ENCODE results near the gene EPN2.
"Not testable (repeated sequence)": the region's sequence is repeated elsewhere in the genome, so short reads cannot be mapped to it uniquely, and the experiment has no call there.

EPN2 gene

DNA sequence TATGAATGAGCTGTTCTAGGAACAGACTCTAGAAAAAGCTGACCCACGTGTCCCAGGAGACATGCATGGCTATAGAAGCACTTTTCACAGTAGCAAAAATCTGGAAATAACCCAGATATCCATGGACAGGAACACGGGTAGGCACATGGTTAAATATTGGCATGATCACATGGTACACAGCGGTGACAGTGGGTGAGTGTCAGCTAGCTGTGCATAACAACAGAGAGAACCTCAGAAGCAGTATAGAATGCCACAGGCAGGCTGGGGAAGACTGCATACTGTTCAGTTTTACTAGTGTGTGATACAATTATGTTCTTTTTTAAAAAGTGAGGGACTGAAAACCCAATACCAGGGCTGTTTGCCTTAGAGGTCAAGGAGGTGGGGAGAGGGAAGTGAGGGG is 31.4 kb downstream of the EPN2 start:
- no peak for DNase-seq (ENCODE audit: low read depth)

DNA sequence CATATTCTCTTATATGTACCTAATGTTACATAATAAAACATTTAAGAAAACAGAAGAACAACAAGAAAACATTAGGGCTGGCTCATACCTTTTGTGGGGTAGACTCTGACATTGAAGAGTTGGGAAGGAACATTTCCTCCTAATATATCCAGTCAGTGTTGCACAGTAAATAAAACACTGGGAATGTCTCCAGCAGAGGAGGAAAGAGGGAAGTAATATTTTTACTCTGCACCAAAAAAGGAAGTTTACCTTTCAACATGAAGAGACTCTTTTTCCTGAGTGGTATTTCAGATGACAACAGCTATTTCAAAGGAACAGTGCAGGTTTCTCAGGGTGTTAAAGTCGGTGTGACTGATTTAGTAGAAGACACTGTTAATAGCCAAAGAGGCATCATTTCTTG is 31.9 kb downstream of the EPN2 start:
- DNase-seq (ENCODE audit: low read depth) = no peak

DNA sequence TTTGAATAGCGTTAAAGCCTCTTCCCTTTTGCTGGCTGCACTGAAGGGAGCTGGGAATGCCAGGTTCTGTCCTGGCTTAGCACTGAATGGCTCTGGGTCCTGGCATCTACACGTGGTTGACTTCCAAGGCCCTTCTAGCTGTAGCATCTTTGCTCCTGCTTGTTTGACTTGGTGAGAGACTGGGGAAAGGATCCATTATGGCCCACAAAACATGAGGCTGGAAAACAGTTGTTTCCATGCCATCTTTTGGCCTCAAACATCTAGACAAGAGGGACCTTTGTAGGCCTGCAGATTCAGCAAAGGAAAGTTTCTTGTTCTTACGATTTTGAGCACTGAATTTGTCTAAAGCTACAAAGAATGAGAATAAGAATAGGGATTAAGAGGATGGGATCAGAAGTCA is 32.5 kb downstream of the EPN2 start:
- no peak for DNase-seq (ENCODE audit: low read depth)

DNA sequence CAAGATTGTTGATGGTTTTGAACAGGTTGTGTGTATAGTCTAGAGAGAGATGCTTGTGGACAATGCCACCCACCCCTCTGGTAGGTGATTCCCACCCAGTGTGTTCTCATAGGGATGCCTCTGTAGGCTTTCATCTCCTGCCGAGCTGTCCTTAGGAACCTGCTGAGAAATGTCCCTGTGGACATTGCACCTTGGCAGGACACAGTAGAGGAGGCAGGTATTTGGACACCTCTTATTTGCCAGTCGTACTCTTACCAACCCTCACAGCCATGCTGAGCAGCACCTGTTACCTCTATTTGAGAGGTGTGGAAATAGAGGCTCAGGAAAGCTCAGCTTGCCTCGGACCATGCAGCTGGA is 33.2 kb downstream of the EPN2 start:
- DNase-seq (ENCODE audit: low read depth) = no peak

DNA sequence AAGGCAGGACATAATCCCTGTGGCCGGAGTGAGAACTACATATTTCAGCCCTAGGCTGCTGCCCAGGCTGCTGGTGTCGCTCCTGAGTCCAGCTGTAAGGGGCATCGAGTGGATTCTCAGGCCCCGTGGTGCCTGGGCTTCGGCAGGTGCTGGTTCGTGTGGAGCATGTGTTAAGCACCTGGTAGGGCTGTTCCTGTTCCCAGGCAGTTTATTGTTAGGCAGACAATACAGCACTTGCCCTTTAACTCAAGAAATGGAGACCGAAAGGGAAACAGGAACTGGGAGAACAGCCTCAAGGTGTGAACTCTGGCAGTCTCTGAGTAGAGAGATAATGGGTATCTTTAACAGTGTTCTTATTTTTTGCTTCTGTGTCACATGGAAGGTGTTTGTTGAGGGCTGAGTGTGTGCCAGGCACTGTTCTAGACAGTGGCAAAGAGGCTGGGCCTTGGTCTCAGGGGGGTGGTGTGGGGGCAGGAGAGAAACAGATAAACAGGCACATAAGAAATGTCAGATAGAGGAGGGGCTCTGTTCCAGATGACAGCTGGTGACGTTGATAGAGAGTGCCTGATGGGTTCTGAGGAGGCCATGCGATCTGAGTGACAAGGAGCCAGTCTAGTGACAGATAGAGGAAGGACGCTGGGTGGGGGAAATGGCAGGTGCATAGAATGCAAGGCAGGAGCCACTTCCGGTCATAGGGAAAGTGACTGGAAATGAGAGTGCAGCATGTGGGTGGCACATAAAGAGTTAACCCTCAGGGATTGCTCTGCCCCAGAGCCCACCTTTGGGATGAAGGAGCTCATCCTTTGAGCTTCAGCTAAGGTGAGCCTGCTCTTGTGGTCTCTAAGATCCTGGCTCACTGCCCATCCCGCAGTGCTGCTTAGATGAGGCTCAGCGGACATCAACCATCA is 33.8 kb downstream of the EPN2 start:
- DNase-seq (ENCODE audit: low read depth) = no peak

DNA sequence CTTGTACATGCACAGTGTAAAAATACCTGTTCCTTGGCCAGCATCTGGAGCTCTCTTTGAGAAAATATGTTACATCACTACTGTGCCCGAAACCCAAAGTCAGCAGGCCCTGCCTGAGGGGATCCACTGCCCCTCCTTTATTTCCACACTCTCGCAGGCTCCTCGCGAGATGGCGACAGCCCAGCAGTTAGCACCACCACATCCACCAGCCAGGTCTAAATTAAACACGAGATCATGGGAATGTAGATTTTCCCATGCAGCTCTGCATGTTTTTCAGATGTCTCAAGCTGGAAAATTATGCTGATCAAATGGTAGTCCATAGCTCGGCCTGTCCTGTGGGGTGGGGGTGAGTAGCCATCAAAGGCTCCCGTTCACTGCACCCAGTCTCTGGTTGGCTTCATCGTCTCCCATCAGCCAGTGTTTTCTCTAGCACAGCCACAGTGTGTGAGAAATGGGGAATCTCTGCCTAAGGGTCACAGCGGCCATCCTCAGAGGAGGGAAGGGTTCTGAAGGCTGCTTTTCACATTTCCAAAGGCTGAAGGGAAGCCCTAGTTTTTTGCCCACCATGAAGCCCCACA is 34.7 kb downstream of the EPN2 start:
- no peak for DNase-seq (ENCODE audit: low read depth)

DNA sequence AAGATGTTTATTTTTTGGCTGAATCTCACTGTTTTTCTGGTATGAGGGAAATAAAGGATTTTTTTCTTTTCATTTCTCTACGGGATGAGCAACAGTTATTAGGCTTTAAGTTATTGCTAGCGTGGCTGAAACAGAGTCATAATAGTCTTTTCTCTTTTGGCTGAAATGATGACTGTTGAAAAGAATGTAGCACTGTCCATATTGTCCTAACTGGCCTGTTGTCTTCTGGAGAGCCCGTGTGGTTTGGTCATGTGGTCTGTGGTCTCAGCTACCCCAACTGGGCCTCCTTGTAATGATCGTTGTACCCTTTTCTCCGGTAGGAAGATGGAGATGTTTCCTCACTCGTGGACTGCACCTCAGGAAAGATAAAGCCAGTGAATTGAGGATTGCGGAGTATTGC is 36.6 kb downstream of the EPN2 start:
- DNase-seq (ENCODE audit: low read depth) = no peak

DNA sequence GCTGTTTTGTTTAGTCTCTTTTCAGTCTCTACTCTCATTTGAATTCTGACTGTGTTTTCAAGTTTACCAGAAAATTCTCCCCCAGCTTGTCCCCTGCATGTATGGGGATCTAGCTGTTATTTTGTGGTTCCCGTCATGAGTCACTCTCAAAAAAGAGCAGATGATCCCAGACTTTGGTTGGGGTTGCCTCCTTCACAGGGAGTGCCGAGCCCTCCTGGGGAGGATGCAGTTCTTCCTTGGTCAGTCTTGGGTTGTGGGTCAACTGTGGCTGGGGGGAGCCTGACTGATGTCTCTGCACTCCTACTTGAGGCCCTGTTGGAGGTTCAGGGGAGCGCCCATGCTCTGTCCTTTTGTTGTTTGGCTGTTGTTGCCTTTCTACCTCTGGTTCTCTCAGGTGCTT is 37.7 kb downstream of the EPN2 start:
- DNase-seq (ENCODE audit: low read depth) = no peak

DNA sequence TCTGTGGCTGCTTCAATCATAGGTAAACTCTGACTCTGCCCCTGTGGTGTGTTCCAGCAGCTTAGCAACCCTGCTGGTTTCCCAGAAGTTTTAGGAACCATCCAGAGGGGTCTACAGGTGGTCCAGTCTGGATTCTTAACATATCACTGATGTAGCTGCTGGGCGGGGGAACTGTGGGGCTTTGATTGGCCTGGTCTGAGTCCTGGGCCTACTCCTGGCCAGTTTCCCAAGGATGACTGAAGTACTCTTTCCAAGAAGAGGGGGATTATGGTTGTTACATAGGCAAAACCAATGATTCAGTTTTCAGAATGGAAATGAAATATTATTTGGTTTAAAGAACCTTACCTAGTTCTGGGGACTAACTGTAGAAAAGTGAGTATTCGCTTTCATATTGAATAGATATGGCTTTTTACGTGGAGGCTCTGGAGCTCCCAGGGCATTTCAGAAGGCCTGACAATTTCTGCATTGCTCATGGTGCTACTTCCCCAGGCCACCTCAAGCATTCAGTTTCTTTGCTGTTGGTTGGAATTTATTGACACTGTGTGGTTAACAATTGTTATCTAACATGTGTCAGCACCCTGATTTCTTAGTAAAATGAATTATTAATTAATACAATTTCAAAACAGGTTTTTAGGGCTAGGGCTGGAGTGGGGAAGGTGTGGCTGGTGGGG is 38.4 kb downstream of the EPN2 start:
- no peak for DNase-seq (ENCODE audit: low read depth)

DNA sequence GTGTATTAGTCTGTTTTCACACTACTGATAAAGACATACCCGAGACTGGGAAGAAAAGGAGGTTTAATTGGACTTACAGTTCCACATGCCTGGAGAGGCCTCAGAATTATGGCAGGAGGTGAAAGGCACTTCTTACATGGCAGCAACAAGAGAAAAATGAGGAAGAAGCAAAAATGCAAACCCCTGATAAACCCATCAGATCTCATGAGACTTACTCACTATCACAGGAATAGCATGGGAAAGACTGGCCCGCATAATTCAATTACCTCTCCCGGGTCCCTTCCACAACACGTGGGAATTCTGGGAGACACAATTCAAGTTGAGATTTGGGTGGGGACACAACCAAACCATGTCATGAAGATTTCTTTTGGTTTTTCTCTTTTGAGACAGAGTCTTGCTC is 41.1 kb downstream of the EPN2 start:
- not testable (repeated sequence) for DNase-seq (ENCODE audit: low read depth)

DNA sequence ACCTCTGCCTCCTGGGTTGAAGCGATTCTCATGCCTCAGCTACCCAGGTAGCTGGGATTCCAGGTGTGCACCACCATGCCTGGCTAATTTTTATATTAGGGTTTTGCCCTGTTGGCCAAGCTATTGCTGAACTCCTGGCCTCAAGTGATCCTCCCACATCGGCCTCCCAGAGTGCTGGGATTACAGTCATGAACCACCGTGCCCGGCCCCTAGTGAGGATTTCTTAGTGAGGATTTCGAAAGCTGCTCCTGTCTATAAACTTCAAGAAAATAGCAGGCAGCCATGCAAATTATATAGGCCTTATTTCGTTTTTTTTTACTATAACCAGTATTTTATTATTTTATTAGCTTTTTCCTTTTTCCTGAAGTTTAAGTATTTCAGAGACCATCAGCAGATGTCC is 41.6 kb downstream of the EPN2 start:
- no peak for DNase-seq (ENCODE audit: low read depth)

DNA sequence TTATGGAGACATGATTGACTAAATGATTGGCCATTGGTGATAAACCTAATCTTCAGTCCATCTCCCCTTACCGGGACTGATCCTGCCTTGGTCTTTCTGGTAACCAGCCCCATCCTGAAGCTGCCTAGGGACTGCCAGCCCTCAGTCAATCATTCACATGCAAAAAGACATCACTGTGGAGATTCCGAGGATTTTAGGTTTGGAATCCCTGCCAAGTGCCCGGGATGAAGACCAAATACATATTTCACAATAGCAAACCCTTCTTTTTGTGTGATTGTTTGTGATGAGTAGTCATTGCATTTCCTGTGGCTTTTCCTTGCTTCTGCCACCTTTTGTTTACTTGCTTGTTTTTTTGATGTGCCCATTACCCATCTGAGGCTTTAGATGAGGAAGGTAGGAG is 44.0 kb downstream of the EPN2 start:
- no peak for DNase-seq (ENCODE audit: low read depth)

DNA sequence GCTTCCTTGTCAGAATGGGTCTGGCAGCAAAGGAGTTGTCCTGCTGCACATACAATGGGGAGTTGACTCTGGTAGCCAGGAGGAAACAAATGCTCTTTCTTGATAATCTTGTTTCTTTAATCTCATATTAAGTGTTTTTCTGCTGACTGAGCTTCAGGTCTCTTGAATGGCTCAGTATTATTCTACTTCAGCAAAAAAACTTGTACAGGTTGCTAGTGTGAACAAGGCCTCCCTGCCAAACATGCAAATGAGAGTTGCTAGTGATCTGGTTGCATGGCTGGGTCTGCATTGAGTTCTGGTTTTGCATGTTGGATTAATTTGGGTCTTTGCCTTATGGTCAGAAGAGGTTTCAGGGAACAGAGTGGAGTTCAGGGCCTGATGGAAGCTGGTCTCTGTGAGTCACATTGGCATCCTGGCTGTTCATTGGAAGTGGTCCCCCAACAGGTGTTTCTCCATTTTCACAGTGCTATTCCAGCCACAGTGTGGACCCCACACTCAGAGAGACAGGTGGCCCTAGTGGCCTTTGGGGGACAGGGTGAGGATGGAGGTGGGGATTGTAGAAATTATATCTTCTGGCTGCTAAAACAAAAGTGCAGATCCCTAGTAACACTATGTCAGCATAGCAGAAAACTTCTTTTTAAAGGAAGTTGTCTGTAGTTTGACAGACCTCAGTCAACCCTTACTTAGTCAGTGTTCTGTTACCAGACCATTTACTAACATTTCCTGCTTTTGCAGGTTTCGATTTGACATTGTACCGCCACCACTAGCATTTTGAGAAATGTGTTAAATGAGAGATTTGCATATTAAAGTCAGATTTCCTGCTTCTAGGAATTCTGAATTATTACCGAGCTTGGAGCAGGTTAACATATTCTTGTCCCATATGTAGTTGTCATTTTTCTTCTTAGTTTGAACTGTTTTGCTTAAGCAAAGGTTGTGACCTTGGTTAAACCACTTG is 47.1 kb downstream of the EPN2 start:
- no peak for DNase-seq (ENCODE audit: low read depth)

DNA sequence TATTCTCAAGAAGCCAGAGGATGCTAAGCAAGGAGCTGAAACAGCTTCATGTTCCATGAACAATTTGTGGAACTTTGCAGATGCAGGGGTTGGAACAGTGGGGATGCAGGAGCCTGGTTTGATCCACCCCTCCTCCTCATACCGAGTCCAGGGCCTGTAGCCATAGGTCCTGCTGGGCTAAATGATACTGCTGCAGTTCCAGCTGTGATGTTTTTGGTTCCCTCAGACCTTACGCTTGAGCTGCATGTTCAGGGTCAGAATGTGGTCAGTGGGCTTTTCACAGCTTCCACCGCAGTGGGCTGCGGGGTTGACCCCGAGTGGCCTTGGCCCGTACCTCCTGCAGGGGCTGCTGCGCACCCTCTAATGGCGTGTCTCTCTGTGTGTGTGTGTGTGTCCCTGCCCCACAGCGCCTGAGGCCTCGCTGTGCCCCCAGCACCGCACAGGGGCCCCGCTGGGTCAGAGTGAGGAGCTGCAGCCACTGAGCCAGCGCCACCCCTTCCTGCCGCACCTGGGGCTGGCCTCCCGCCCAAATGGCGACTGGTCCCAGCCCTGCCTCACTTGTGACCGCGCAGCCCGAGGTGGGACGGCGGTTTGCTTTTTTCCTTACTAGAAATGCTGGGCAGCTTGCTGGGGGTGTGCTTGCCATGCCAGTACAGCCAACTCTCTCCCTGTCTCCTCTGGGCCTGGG is 48.2 kb downstream of the EPN2 start:
- DNase-seq (ENCODE audit: low read depth) = no peak

DNA sequence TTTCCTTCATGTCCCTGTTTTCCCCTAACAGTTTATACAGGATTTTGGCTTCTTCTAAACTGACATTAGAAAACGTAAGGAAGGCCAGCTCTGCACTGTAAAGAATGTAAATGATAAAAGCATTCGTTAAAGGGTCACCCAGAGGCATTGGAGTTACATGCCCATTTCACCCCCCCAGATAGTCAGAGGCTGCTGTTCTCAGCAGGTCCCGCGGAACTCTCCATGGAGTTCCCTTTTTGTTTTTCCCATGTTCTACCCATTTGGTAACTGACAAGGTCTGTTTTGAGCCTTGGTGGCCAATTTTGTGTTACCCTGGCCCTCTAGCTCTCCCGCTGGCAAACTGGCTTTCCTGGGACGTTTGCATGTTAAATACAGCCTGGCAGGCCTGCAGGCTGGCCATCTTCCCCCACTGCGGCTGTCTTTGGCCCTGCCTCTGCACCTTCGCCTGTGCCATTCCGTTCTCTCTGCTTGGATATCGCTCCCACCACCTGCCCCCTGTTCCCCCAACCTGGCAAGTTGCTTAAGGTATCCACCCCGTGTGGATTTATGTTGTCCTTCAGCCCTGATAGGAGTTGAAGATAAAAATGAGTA is 49.7 kb downstream of the EPN2 start:
- DNase-seq (ENCODE audit: low read depth) = no peak

DNA sequence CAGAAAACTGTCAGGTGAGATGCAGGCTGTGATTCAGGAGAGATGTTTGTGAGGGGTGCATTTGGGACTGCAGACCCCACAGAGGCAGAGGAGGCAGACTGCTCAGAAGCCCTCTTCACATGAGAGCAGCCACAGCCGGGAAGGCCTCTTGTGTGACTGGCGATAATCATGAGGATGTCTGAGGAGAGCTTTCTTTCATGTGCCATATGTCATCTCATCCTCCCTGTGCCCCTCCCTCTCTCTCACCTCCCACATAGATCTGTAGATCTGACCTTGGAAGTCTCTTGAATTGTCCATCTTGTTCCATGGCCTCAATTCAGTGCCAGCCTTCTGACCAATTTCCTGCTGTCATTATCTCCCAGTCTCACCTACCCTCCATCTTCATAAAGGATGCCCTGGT is 50.5 kb downstream of the EPN2 start:
- no peak for DNase-seq (ENCODE audit: low read depth)

DNA sequence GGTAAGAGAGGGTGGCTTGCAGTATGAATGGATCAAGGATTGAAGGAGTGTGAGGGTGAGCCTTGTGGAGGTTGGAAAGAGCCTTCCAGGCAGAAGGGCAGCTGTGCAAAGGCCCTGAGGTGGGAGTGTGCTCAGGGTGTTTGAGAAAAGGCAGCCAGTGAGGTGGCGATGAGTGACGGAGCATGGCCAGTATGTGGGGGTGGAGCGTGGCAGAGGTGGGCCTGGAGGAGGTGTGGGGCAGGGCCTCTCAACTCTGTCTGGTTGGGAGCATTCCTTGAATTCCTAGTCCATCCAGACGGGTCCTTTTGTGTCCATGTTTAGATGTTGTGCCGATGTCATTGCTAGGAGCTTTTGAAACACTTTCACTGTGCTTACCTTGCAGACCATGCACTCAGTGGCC is 51.3 kb downstream of the EPN2 start:
- no peak for DNase-seq (ENCODE audit: low read depth)

DNA sequence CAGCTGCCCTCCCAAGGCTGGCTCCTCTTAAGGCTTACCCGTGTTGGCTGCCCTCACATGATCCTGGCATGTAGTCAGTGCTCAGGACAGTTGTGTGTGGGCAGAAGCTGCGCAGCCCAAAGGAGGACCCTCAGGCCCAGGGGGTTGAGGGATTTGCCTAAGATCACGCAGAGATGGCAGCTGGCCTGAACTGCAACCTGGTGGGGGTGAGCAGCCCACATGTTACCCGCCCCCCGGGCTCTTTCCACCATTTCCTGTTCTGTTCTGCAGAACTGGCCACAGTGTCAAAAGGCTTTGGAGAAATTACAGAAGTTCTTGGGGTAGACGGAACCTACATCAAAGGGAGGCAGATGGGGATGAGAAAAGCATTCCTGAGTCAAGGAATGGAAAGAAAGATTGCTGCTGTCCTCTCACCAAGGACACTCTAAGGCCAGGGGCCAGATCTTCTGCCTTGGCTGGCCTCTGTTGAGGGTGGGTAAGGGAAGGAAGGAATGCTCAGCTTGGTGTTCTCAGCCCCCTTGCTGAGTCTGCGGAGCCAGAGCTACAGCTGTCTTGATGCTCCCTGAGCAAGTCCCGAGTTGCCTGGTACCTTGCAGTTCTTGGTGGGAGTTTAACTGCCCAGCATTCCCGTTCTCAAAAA is 53.0 kb downstream of the EPN2 start:
- DNase-seq (ENCODE audit: low read depth) = no peak

DNA sequence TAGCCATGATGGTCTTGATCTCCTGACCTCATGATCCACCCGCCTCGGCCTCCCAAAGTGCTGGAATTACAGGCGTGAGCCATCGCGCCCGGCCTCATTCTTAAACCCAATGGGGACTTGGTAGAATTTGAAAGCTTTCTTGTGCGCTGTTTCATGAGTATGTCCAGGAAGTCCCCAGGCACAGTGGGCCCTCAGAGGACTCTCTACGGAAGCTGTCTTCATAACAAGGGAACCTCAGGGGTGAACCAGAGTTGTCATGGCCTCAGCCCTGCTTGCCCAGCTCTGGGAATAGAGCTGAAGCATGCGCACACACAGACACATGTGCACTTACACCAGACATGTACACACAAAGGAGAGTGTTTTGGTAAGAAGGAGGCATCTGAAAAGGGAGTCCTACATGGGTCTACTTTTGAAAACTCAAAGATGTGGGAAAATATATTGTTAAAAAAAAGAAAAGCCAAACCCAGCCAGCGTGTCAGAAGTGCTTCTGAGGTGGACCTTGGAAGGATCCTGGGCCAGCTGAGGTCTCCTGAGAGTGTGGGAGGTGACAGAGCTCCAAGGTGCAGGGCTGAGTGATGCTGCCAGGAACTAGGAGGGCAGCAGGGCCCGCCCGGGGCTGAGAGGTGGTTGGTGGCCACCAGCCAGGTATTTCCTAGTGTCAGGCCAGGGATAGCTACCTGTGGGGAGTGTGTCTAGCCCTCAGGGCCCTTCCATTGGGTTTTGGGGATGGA is 54.6 kb downstream of the EPN2 start:
- no peak for DNase-seq (ENCODE audit: low read depth)

DNA sequence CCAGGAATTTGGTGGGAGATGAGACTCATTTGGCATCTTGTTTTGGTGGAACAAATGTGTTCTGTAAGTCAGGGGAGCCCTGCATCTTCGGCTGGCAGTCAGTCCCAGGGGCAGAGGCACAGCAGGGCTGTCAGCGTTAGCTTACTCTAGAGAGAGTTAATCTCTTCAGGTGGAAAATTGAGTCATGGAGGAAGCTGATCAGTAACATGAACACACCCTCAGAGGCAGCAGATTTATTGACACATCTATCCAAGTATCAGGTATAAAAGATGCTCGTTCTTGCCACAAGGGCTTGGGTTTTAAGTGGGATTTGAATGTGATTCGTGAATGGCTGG is 55.2 kb downstream of the EPN2 start:
- no peak for DNase-seq (ENCODE audit: low read depth)

Measured in stimulated activated CD8-positive, alpha-beta memory T cell treated with anti-CD3 and anti-CD28 coated beads, Interleukin-15, amount 100 ng/mL, for 24 hours (primary cell).